A673 (cell line): Measurements from ENCODE around the gene PRMT7.

ENCODE experiments used
- EZH2 ChIP-seq: fragments of 200-600 bp; sonication (generic); IDR thresholded peaks from 2 replicates; pipeline ENCODE4 v1.6.1; 2017; ENCODE audit warnings: borderline replicate concordance, low read depth, mild to moderate bottlenecking, mixed read lengths, antibody characterized with exemption, low read length; ENCODE audit not compliant: poor library complexity, severe bottlenecking
- TF ChIP-seq, protein P1 (sequence below): fragments of 300-800, 200-600 bp; sonication (generic); conservative IDR thresholded peaks from 2 replicates; pipeline ENCODE4 v1.5.1; 2017; ENCODE audit warnings: low read depth, mild to moderate bottlenecking, antibody characterized with exemption, low read length, moderate library complexity, mixed read lengths

DNA sequence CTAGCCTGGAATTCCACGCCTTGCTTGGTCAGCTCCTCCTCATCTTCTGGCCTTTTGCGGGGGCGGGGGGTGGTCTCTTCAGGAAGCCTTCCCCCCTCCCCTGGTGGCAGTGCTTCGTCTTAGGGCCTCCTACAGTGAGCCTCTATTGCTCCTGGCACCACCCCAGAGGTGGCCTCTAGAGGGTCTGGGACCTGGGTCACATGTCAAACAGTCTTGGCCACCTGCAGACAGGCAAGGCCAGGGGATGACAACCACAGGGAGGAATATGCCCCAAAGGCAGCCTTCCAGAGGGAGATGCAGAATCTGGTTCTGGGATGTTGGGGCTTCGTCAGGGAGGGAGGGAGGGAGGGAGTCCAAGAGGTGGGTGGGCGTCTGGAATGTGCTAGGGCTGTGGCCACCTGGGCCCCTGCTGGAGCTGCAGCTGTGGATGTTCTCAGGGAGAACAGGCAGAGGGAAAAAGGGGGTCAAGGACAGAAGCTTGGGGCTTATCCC is 86.9 kb downstream of the PRMT7 start:
- TF ChIP-seq, protein P1, sequence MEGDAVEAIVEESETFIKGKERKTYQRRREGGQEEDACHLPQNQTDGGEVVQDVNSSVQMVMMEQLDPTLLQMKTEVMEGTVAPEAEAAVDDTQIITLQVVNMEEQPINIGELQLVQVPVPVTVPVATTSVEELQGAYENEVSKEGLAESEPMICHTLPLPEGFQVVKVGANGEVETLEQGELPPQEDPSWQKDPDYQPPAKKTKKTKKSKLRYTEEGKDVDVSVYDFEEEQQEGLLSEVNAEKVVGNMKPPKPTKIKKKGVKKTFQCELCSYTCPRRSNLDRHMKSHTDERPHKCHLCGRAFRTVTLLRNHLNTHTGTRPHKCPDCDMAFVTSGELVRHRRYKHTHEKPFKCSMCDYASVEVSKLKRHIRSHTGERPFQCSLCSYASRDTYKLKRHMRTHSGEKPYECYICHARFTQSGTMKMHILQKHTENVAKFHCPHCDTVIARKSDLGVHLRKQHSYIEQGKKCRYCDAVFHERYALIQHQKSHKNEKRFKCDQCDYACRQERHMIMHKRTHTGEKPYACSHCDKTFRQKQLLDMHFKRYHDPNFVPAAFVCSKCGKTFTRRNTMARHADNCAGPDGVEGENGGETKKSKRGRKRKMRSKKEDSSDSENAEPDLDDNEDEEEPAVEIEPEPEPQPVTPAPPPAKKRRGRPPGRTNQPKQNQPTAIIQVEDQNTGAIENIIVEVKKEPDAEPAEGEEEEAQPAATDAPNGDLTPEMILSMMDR = no peak
- TF ChIP-seq EZH2 = no peak
